Measurements from ENCODE around the gene DOCK2. TPM values are rescaled to one million over a fixed set of nuclear protein-coding genes. Genes with fewer than 3 reads are reported as not detected.

Gene DOCK2
- total RNA-seq, 2 experiments from 2014 or later, result 318 to 320 TPM

GRCh38 chr5:169871826-169872490, 234.9 kb downstream of the DOCK2 start:
- H3K36me3 Mint-ChIP-seq (ENCODE audit: low read depth), result peaks cover 41% of the 10 kb centered on the region
- ChIA-PET POLR2A (no interaction called here), CTCF (no interaction called here)
- no peaks in the 10 kb centered on the region for H3K27me3 Mint-ChIP-seq (ENCODE audit: low read depth)
- no peaks in the 10 kb centered on the region for H3K9me3 Mint-ChIP-seq (ENCODE audit: insufficient read depth)
- H3K4me1 Mint-ChIP-seq (ENCODE audit: low read depth), result no peaks in the 10 kb centered on the region
- DNase-seq (no peak), ATAC-seq (no peak)
- no peak overlapping the region for H3K27ac Mint-ChIP-seq
- no peak overlapping the region for H3K4me3 Mint-ChIP-seq

- no peaks in the 10 kb centered on the region for H3K4me1 Mint-ChIP-seq (ENCODE audit: low read depth)
- H3K9me3 Mint-ChIP-seq (ENCODE audit: insufficient read depth), result no peaks in the 10 kb centered on the region
- no peak overlapping the region for H3K4me3 Mint-ChIP-seq
- peaks cover 35% of the 10 kb centered on the region for H3K36me3 Mint-ChIP-seq (ENCODE audit: low read depth)
- POLR2A ChIA-PET, result interaction anchor here (0.6 kb wide), 1 partner anchor 33 kb away, joined by 4 read pairs; no protein-coding TSS in a partner anchor
- H3K27me3 Mint-ChIP-seq (ENCODE audit: low read depth), result no peaks in the 10 kb centered on the region
- no peak overlapping the region for H3K27ac Mint-ChIP-seq
- CTCF ChIA-PET, result no interaction called here
- DNase-seq (no peak), ATAC-seq (no peak)
These were observed 236.6 kb downstream of the DOCK2 start for GRCh38 chr5:169873642-169874041.

DNA sequence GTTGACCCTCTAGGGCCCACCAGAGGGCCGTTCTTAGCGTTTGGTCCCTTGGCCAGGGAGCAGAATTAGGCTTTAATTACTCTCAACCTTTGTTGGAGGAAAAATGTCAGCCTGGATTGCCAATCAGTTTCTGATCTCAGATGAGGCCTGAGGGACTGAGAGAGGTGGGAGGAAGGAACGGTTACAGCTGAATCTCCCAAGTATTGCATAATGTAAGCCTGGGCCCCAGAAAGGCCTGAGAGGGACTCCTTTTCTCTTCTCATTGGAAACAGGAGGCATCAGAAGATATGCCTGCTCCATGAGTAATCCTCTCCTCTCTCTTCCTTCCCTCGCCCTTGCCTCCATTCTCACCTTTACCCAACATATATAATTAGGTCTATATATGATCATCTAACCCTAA, 237.5 kb downstream of the DOCK2 start:
- Mint-ChIP-seq H3K36me3 (ENCODE audit: low read depth) (peaks cover 36% of the 10 kb centered on the region), H3K9me3 (ENCODE audit: insufficient read depth) (no peaks in the 10 kb centered on the region), H3K4me3 (no peak overlapping the region), H3K27ac (no peak overlapping the region), H3K4me1 (ENCODE audit: low read depth) (no peaks in the 10 kb centered on the region), H3K27me3 (ENCODE audit: low read depth) (no peaks in the 10 kb centered on the region)
- ChIA-PET POLR2A (no interaction called here), CTCF (no interaction called here)
- no peak for DNase-seq
- ATAC-seq, result no peak

- no peaks in the 10 kb centered on the region for H3K27me3 Mint-ChIP-seq (ENCODE audit: low read depth)
- peaks cover 35% of the 10 kb centered on the region for H3K36me3 Mint-ChIP-seq (ENCODE audit: low read depth)
- H3K4me3 Mint-ChIP-seq, result no peak overlapping the region
- DNase-seq (no peak), ATAC-seq (no peak)
- POLR2A ChIA-PET, result no interaction called here
- no peaks in the 10 kb centered on the region for H3K4me1 Mint-ChIP-seq (ENCODE audit: low read depth)
- H3K9me3 Mint-ChIP-seq (ENCODE audit: insufficient read depth), result no peaks in the 10 kb centered on the region
- CTCF ChIA-PET, result no interaction called here
- H3K27ac Mint-ChIP-seq, result no peak overlapping the region
These were observed 238.1 kb downstream of the DOCK2 start for GRCh38 chr5:169875091-169875728.

DNA sequence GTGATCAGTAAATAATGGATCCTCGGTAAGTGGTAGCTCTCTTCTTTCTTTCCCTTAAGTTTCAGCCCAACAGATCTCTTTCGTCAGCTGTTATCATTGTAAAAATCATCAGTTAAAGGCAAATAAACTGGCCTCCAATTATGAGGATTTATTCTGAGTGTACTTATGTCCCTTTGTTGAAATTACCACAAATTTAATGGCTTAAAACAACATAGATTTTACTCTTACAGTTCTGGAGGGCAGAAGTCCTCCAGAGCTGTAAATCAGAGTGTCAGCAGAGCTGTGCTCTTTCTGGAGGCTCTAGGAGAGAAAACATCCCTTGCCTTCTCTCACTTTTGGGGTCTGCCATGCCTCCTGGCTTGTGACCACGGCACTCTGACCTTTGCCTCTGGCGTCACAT, 238.7 kb downstream of the DOCK2 start:
- Mint-ChIP-seq H3K36me3 (ENCODE audit: low read depth) (peaks cover 38% of the 10 kb centered on the region), H3K27me3 (ENCODE audit: low read depth) (no peaks in the 10 kb centered on the region), H3K4me1 (ENCODE audit: low read depth) (no peaks in the 10 kb centered on the region), H3K27ac (no peak overlapping the region), H3K4me3 (no peak overlapping the region), H3K9me3 (ENCODE audit: insufficient read depth) (no peaks in the 10 kb centered on the region)
- ChIA-PET CTCF (no interaction called here), POLR2A (no interaction called here)
- ATAC-seq, result no peak
- DNase-seq, result no peak

- Mint-ChIP-seq H3K27me3 (ENCODE audit: low read depth) (no peaks in the 10 kb centered on the region), H3K27ac (no peak overlapping the region), H3K4me1 (ENCODE audit: low read depth) (no peaks in the 10 kb centered on the region), H3K9me3 (ENCODE audit: insufficient read depth) (no peaks in the 10 kb centered on the region), H3K4me3 (no peak overlapping the region), H3K36me3 (ENCODE audit: low read depth) (peaks cover 41% of the 10 kb centered on the region)
- CTCF ChIA-PET, result no interaction called here
- ATAC-seq, result no peak
- no peak for DNase-seq
- POLR2A ChIA-PET, result no interaction called here
These were observed 239.3 kb downstream of the DOCK2 start for GRCh38 chr5:169876386-169876785.

- ChIA-PET POLR2A (no interaction called here), CTCF (no interaction called here)
- Mint-ChIP-seq H3K4me3 (no peak overlapping the region), H3K9me3 (ENCODE audit: insufficient read depth) (no peaks in the 10 kb centered on the region), H3K4me1 (ENCODE audit: low read depth) (no peaks in the 10 kb centered on the region), H3K27me3 (ENCODE audit: low read depth) (no peaks in the 10 kb centered on the region), H3K36me3 (ENCODE audit: low read depth) (peaks cover 35% of the 10 kb centered on the region), H3K27ac (no peak overlapping the region)
- ATAC-seq (no peak), DNase-seq (no peak)
These were observed 243.1 kb downstream of the DOCK2 start for GRCh38 chr5:169880012-169880663.

DNA sequence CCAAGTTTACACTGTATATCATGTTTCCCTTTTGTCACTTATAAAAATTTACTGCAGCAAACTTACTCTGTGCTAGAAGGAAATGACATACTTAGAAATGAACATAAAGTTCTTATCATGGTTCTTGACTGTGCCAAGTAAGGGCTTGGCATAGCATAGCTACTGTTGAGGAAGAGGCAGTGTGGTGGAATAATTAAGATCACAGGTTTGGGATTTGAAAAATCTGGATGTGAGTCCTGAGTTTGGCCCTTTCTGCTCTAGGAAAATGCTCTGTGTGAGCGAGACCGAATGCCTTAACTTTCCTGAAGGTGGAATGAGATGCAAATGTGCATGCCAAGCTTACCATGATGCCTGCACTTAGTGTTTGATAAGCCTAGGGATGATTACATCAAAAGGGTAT, 243.7 kb downstream of the DOCK2 start:
- ATAC-seq, result no peak
- ChIA-PET CTCF (no interaction called here), POLR2A (no interaction called here)
- Mint-ChIP-seq H3K4me1 (ENCODE audit: low read depth) (no peaks in the 10 kb centered on the region), H3K27ac (no peak overlapping the region), H3K27me3 (ENCODE audit: low read depth) (no peaks in the 10 kb centered on the region), H3K4me3 (no peak overlapping the region), H3K36me3 (ENCODE audit: low read depth) (peaks cover 31% of the 10 kb centered on the region), H3K9me3 (ENCODE audit: insufficient read depth) (no peaks in the 10 kb centered on the region)
- DNase-seq, result no peak

- ATAC-seq (no peak), DNase-seq (no peak)
- ChIA-PET CTCF (no interaction called here), POLR2A (no interaction called here)
- Mint-ChIP-seq H3K9me3 (ENCODE audit: insufficient read depth) (no peaks in the 10 kb centered on the region), H3K4me3 (no peak overlapping the region), H3K27ac (no peak overlapping the region), H3K27me3 (ENCODE audit: low read depth) (no peaks in the 10 kb centered on the region), H3K36me3 (ENCODE audit: low read depth) (peaks cover 25% of the 10 kb centered on the region), H3K4me1 (ENCODE audit: low read depth) (no peaks in the 10 kb centered on the region)
These were observed 244.7 kb downstream of the DOCK2 start for GRCh38 chr5:169881702-169882303.

DNA sequence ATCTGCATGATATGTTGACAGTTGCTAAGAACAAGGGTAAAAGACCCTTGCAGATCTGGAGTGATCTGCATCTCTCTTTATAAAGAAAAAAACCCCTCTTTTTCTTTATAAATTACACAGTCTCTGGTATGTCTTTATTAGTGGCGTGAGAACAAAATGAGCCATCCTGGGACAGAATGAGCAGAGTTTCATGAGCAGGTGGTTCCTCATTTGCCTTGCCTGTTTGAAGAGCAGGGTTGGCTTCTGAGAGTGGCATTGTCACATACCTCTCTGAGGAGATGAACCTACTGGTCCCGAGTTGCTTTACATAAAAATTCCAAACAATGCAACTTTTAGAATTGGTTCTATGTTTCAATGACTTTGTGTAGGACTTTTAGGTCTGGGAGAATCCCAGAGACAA, 249.0 kb downstream of the DOCK2 start:
- H3K4me3 Mint-ChIP-seq, result no peak overlapping the region
- H3K4me1 Mint-ChIP-seq (ENCODE audit: low read depth), result no peaks in the 10 kb centered on the region
- no peak overlapping the region for H3K27ac Mint-ChIP-seq
- ChIA-PET CTCF (no interaction called here), POLR2A (no interaction called here)
- ATAC-seq, result no peak
- peaks cover 8% of the 10 kb centered on the region for H3K36me3 Mint-ChIP-seq (ENCODE audit: low read depth)
- DNase-seq, result no peak
- H3K9me3 Mint-ChIP-seq (ENCODE audit: insufficient read depth), result no peaks in the 10 kb centered on the region
- H3K27me3 Mint-ChIP-seq (ENCODE audit: low read depth), result no peaks in the 10 kb centered on the region

- H3K27ac Mint-ChIP-seq, result no peak overlapping the region
- H3K27me3 Mint-ChIP-seq (ENCODE audit: low read depth), result no peaks in the 10 kb centered on the region
- H3K9me3 Mint-ChIP-seq (ENCODE audit: insufficient read depth), result no peaks in the 10 kb centered on the region
- H3K4me1 Mint-ChIP-seq (ENCODE audit: low read depth), result no peaks in the 10 kb centered on the region
- DNase-seq, result no peak
- no peak for ATAC-seq
- POLR2A ChIA-PET, result no interaction called here
- peaks cover 4% of the 10 kb centered on the region for H3K36me3 Mint-ChIP-seq (ENCODE audit: low read depth)
- no peak overlapping the region for H3K4me3 Mint-ChIP-seq
- CTCF ChIA-PET, result no interaction called here
These were observed 249.6 kb downstream of the DOCK2 start for GRCh38 chr5:169886677-169887076.

- Mint-ChIP-seq H3K27me3 (ENCODE audit: low read depth) (no peaks in the 10 kb centered on the region), H3K36me3 (ENCODE audit: low read depth) (peaks cover 14% of the 10 kb centered on the region), H3K9me3 (ENCODE audit: insufficient read depth) (no peaks in the 10 kb centered on the region), H3K4me3 (no peak overlapping the region), H3K27ac (no peak overlapping the region), H3K4me1 (ENCODE audit: low read depth) (no peaks in the 10 kb centered on the region)
- ChIA-PET POLR2A (no interaction called here), CTCF (no interaction called here)
- DNase-seq, result no peak
- ATAC-seq, result no peak
These were observed 252.5 kb downstream of the DOCK2 start for GRCh38 chr5:169889572-169889971.
